Neural cell (in vitro differentiated cells): ENCODE results near the gene ISCA2.

Experiments used
- CTCF ChIP-seq: fragments of 450-650 bp; IDR thresholded peaks from 2 replicates; pipeline ENCODE4 v1.5.1; 2014; ENCODE audit warnings: antibody characterized with exemption, mild to moderate bottlenecking, moderate library complexity; ENCODE audit not compliant: poor library complexity, severe bottlenecking
- EP300 ChIP-seq: fragments of 450-650 bp; conservative IDR thresholded peaks from 2 replicates; pipeline ENCODE4 v1.6.1; 2014; ENCODE audit warnings: antibody characterized with exemption, mild to moderate bottlenecking, moderate library complexity; ENCODE audit not compliant: poor library complexity, severe bottlenecking
- EZH2 ChIP-seq: fragments of 200-600, 300-800 bp; shearing (Covaris generic), sonication (generic); IDR thresholded peaks from 2 replicates; pipeline ENCODE4 v1.6.1; 2014; ENCODE audit warnings: antibody characterized with exemption, low read length, borderline replicate concordance, mild to moderate bottlenecking; ENCODE audit not compliant: insufficient read depth, poor library complexity, severe bottlenecking
- REST ChIP-seq: IDR thresholded peaks from 2 replicates; pipeline ENCODE4 v1.6.1; 2012; ENCODE audit warnings: borderline replicate concordance
- SMC3 ChIP-seq: fragments of 450-650 bp; conservative IDR thresholded peaks from 2 replicates; pipeline ENCODE4 v1.6.1; 2014; ENCODE audit warnings: antibody characterized with exemption, mild to moderate bottlenecking, moderate library complexity; ENCODE audit not compliant: poor library complexity
- TAF1 ChIP-seq: IDR thresholded peaks from 2 replicates; pipeline ENCODE4 v1.6.1; 2012; ENCODE audit warnings: low read depth

- no peak for TF ChIP-seq CTCF
- no peak for TF ChIP-seq REST
- TF ChIP-seq TAF1, result no peak
- TF ChIP-seq SMC3, result no peak
- TF ChIP-seq EP300, result no peak
- no peak for TF ChIP-seq EZH2
These were observed 18.6 kb downstream of the ISCA2 start for GRCh38 chr14:74511966-74512830.
